OCI-LY3 (cell line): ENCODE data around the gene LIX1L.

Experiments used
- H2AFZ ChIP-seq: fragments of 200-600, 300-600 bp; shearing (Covaris generic); 2 replicates; pipeline ENCODE4 v1.6.0; 2014; ENCODE audit warnings: antibody characterized with exemption, low read depth, low read length
- H3K27ac ChIP-seq: fragments of 200-600, 300-600 bp; sonication (generic); 2 replicates; pipeline ENCODE4 v1.5.1; 2014; ENCODE audit warnings: mild to moderate bottlenecking, low read length, moderate library complexity, mixed read lengths
- H3K27me3 ChIP-seq: fragments of 200-600, 300-600 bp; sonication (generic); 2 replicates; pipeline ENCODE4 v1.6.1; 2014; ENCODE audit warnings: low read depth, low read length, mixed read lengths
- H3K36me3 ChIP-seq: fragments of 200-600, 300-600 bp; sonication (generic); replicated peaks from 2 replicates; pipeline ENCODE3; 2014; ENCODE audit warnings: low read depth, low read length, mixed read lengths
- H3K4me1 ChIP-seq: fragments of 300-600, 200-600 bp; sonication (generic); 2 replicates; pipeline ENCODE4 v1.6.1; 2014; ENCODE audit warnings: low read length, mixed read lengths
- H3K4me2 ChIP-seq: fragments of 200-600, 300-600 bp; sonication (generic); 2 replicates; pipeline ENCODE4 v1.6.1; 2014; ENCODE audit warnings: low read length, mixed read lengths
- H3K4me3 ChIP-seq: fragments of 300-600, 200-600 bp; sonication (generic); 2 replicates; pipeline ENCODE4 v1.5.1; 2014; ENCODE audit warnings: antibody characterized with exemption, mild to moderate bottlenecking, low read length, moderate library complexity
- H3K79me2 ChIP-seq: fragments of 300-600, 200-600 bp; shearing (Covaris generic); 2 replicates; pipeline ENCODE4 v1.6.1; 2014; ENCODE audit warnings: mild to moderate bottlenecking, low read length, mixed read lengths
- H3K9ac ChIP-seq: fragments of 300-600, 200-600 bp; shearing (Covaris generic); 2 replicates; pipeline ENCODE4 v1.6.0; 2014; ENCODE audit warnings: mild to moderate bottlenecking, low read length, moderate library complexity
- H3K9me3 ChIP-seq: fragments of 200-600, 300-600 bp; shearing (Covaris generic); 2 replicates; pipeline ENCODE4 v1.6.1; 2014; ENCODE audit warnings: low read length, mixed read lengths; ENCODE audit not compliant: insufficient read depth
- H4K20me1 ChIP-seq: fragments of 200-600, 300-600 bp; sonication (generic); 2 replicates; pipeline ENCODE4 v1.6.1; 2016; ENCODE audit warnings: low read length, mixed read lengths; ENCODE audit not compliant: insufficient read depth
- EZH2phosphoT487 ChIP-seq: fragments of 200-600 bp; shearing (Covaris generic); IDR thresholded peaks from 2 replicates; pipeline ENCODE4 v1.6.1; 2018; ENCODE audit warnings: antibody characterized with exemption, mixed run types, low read depth
- TF ChIP-seq, protein P1 (sequence below): fragments of 200-600, 300-600 bp; sonication (generic); IDR thresholded peaks from 2 replicates; pipeline ENCODE4 v1.5.1; 2014; ENCODE audit warnings: antibody characterized with exemption, low read length, low read depth

LIX1L gene

GRCh38 chr1:145991735-145992412, 34.1 kb upstream of the LIX1L start:
- Histone ChIP-seq H3K9ac (no peak overlapping the region), H3K4me2 (no peak overlapping the region), H3K27me3 (no peaks in the 10 kb centered on the region), H4K20me1 (peaks cover 41% of the 10 kb centered on the region), H3K36me3 (peaks cover 46% of the 10 kb centered on the region), H3K27ac (peak overlapping the region; percentile 2; the same call in 1 of the 2 replicates), H3K9me3 (no peaks in the 10 kb centered on the region), H2AFZ (no peak overlapping the region), H3K4me3 (no peak overlapping the region), H3K79me2 (peaks cover 21% of the 10 kb centered on the region), H3K4me1 (peaks cover 22% of the 10 kb centered on the region)
- TF ChIP-seq EZH2phosphoT487 = no peak
- TF ChIP-seq, protein P1, sequence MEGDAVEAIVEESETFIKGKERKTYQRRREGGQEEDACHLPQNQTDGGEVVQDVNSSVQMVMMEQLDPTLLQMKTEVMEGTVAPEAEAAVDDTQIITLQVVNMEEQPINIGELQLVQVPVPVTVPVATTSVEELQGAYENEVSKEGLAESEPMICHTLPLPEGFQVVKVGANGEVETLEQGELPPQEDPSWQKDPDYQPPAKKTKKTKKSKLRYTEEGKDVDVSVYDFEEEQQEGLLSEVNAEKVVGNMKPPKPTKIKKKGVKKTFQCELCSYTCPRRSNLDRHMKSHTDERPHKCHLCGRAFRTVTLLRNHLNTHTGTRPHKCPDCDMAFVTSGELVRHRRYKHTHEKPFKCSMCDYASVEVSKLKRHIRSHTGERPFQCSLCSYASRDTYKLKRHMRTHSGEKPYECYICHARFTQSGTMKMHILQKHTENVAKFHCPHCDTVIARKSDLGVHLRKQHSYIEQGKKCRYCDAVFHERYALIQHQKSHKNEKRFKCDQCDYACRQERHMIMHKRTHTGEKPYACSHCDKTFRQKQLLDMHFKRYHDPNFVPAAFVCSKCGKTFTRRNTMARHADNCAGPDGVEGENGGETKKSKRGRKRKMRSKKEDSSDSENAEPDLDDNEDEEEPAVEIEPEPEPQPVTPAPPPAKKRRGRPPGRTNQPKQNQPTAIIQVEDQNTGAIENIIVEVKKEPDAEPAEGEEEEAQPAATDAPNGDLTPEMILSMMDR = no peak

- H3K4me1 ChIP-seq = peaks cover 29% of the 10 kb centered on the region
- no peak overlapping the region for H3K27ac ChIP-seq
- TF ChIP-seq EZH2phosphoT487 = no peak
- TF ChIP-seq, protein P1 = no peak
These were observed 32.5 kb upstream of the LIX1L start for GRCh38 chr1:145990249-145990855.

GRCh38 chr1:145988773-145989172, 31.0 kb upstream of the LIX1L start:
- no peak overlapping the region for H2AFZ ChIP-seq
- peaks cover 27% of the 10 kb centered on the region for H3K4me1 ChIP-seq
- H3K4me3 ChIP-seq = no peak overlapping the region
- TF ChIP-seq, protein P1 = no peak
- no peak for TF ChIP-seq EZH2phosphoT487
- H3K9ac ChIP-seq = no peak overlapping the region
- H3K27me3 ChIP-seq = no peaks in the 10 kb centered on the region
- H3K9me3 ChIP-seq = no peaks in the 10 kb centered on the region
- peaks cover 21% of the 10 kb centered on the region for H4K20me1 ChIP-seq
- H3K36me3 ChIP-seq = peaks cover 22% of the 10 kb centered on the region
- no peak overlapping the region for H3K4me2 ChIP-seq
- H3K79me2 ChIP-seq = no peaks in the 10 kb centered on the region
- no peak overlapping the region for H3K27ac ChIP-seq

More at GRCh38 chr1:145990249-145990855, 32.5 kb upstream of the LIX1L start:
- no peak overlapping the region for H3K4me3 ChIP-seq
- no peak overlapping the region for H3K9ac ChIP-seq
- H4K20me1 ChIP-seq = peaks cover 37% of the 10 kb centered on the region
- H3K36me3 ChIP-seq = peaks cover 38% of the 10 kb centered on the region
- H2AFZ ChIP-seq = no peak overlapping the region
- no peaks in the 10 kb centered on the region for H3K27me3 ChIP-seq
- H3K4me2 ChIP-seq = no peak overlapping the region
- H3K79me2 ChIP-seq = peaks cover 12% of the 10 kb centered on the region
- no peaks in the 10 kb centered on the region for H3K9me3 ChIP-seq

DNA sequence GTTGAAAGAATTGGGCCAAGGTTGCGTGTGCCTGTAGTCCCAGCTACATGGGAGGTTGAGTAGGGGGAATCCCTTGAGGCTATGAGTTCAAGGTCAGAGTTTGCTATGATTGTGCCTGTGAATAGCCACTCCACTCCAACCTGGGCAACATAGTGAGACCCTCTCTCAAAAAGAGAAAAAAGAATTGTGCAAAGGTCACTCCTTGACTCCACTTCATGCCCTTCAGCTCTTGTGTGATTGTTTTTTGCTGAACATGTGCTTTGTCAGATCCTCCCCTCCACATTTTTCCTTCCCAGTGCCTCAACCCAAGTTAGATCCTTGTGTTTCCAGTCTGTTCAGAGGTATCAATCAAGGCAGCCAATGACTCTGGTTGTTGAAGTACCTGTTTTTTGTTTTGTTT, 30.1 kb upstream of the LIX1L start:
- Histone ChIP-seq H3K9me3 (no peaks in the 10 kb centered on the region), H3K4me3 (no peak overlapping the region), H2AFZ (no peak overlapping the region), H3K27me3 (no peaks in the 10 kb centered on the region), H4K20me1 (peaks cover 12% of the 10 kb centered on the region), H3K9ac (no peak overlapping the region), H3K27ac (no peak overlapping the region), H3K36me3 (peaks cover 14% of the 10 kb centered on the region), H3K4me1 (peaks cover 35% of the 10 kb centered on the region), H3K4me2 (no peak overlapping the region), H3K79me2 (no peaks in the 10 kb centered on the region)
- no peak for TF ChIP-seq EZH2phosphoT487
- TF ChIP-seq, protein P1 = no peak
